KOPT-K1 (cell line): ENCODE data around the gene ITGB6.

Experiments used
- H3K27ac ChIP-seq: fragments of 200-600 bp; sonication (generic); 2 replicates; pipeline ENCODE4 v1.5.1; 2016; ENCODE audit warnings: antibody characterized with exemption, mild to moderate bottlenecking, low read depth, low read length; ENCODE audit not compliant: poor library complexity, severe bottlenecking
- H3K36me3 ChIP-seq: fragments of 200-600 bp; sonication (generic); 2 replicates; pipeline ENCODE4 v1.5.1; 2017; ENCODE audit warnings: antibody characterized with exemption, mild to moderate bottlenecking, low read length, moderate library complexity; ENCODE audit not compliant: insufficient read depth
- H3K9me3 ChIP-seq: fragments of 200-600 bp; sonication (generic); 2 replicates; pipeline ENCODE4 v1.5.1; 2017; ENCODE audit warnings: antibody characterized with exemption, low read length, mild to moderate bottlenecking; ENCODE audit not compliant: insufficient read depth, poor library complexity, severe bottlenecking

ITGB6 gene

GRCh38 chr2:160053946-160054345 is 146.1 kb downstream of the ITGB6 start:
- H3K9me3 ChIP-seq: no peaks in the 10 kb centered on the region
- H3K27ac ChIP-seq: no peak overlapping the region
- H3K36me3 ChIP-seq: no peaks in the 10 kb centered on the region

GRCh38 chr2:160052531-160052930 is 147.5 kb downstream of the ITGB6 start:
- no peak overlapping the region for H3K27ac ChIP-seq
- no peaks in the 10 kb centered on the region for H3K36me3 ChIP-seq
- H3K9me3 ChIP-seq: no peaks in the 10 kb centered on the region

- Histone ChIP-seq H3K9me3 (no peaks in the 10 kb centered on the region), H3K27ac (no peak overlapping the region), H3K36me3 (no peaks in the 10 kb centered on the region)
These were observed 148.7 kb downstream of the ITGB6 start for GRCh38 chr2:160051371-160051800.

- H3K36me3 ChIP-seq: no peaks in the 10 kb centered on the region
- H3K27ac ChIP-seq: no peak overlapping the region
These were observed 149.9 kb downstream of the ITGB6 start for GRCh38 chr2:160050147-160050546.

More at GRCh38 chr2:160050147-160050546, 149.9 kb downstream of the ITGB6 start:
- no peaks in the 10 kb centered on the region for H3K9me3 ChIP-seq
